ENCODE data around the gene PDCD10.

PDCD10 gene

DNA sequence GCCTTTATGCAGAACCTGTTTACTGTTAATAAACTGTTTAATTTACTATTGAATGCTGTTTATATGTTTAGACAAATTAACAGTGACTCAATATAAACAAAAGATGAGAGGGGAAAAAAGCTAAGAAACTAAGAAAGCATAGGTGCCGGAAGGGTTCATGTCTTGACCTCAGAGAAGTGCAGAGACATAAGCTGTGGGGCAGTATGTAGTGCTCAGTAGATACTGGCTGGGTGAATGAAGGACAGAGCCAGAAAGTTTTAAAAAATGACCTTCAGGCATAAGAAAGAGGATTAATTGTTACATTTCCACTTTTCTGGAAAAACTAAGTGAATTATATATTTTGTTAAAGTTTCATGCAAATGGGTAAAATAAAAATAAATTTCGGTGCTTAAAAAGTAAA lies 15.0 kb upstream of the PDCD10 start (continued):
- TF ChIP-seq, protein P1, sequence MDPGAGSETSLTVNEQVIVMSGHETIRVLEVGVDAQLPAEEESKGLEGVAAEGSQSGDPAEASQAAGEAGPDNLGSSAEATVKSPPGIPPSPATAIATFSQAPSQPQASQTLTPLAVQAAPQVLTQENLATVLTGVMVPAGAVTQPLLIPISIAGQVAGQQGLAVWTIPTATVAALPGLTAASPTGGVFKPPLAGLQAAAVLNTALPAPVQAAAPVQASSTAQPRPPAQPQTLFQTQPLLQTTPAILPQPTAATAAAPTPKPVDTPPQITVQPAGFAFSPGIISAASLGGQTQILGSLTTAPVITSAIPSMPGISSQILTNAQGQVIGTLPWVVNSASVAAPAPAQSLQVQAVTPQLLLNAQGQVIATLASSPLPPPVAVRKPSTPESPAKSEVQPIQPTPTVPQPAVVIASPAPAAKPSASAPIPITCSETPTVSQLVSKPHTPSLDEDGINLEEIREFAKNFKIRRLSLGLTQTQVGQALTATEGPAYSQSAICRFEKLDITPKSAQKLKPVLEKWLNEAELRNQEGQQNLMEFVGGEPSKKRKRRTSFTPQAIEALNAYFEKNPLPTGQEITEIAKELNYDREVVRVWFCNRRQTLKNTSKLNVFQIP (CRISPR knock-in tag; IDR thresholded peaks at IDR 0.05; ENCODE audit: borderline replicate concordance, low read depth): no peak
- TF ChIP-seq SNAI2 (CRISPR knock-in tag; IDR thresholded peaks at IDR 0.05) (no peak), RARB (CRISPR knock-in tag; IDR thresholded peaks at IDR 0.05) (no peak), ISL1 (CRISPR knock-in tag; IDR thresholded peaks at IDR 0.05) (no peak), ZNF8 (CRISPR knock-in tag; IDR thresholded peaks at IDR 0.05) (no peak), PATZ1 (CRISPR knock-in tag; IDR thresholded peaks at IDR 0.05; ENCODE audit: borderline replicate concordance) (no peak), OSR1 (CRISPR knock-in tag; IDR thresholded peaks at IDR 0.05) (no peak), GLIS3 (CRISPR knock-in tag; IDR thresholded peaks at IDR 0.05) (no peak), PPARA (CRISPR knock-in tag; IDR thresholded peaks at IDR 0.05; ENCODE audit: borderline replicate concordance) (no peak)

DNA sequence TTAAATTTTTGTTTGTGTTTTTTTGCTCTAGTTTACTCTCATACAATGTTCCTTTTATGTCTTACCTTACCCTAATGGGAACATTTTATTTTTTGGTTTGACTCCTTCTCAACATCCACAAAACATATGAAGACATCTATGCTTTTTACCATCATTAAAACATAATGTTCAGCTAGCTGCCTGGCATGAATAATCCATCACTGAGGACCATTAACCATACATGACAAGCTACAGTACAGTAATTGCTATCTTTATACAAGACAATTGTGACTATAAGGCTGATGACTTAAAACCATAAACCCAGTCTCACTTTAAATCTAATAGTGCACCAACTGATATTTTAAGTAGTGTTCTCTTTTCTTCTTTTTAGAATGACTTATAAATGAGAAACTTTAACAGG lies 14.5 kb upstream of the PDCD10 start:
- ATAC-seq: no peak
- TF ChIP-seq ZNF565 (CRISPR knock-in tag; conservative IDR thresholded peaks at IDR 0.05; ENCODE audit: low read depth) (no peak), ISL1 (CRISPR knock-in tag; IDR thresholded peaks at IDR 0.05) (no peak), PATZ1 (CRISPR knock-in tag; IDR thresholded peaks at IDR 0.05; ENCODE audit: borderline replicate concordance) (no peak), GLIS3 (CRISPR knock-in tag; IDR thresholded peaks at IDR 0.05) (no peak), CSDC2 (CRISPR knock-in tag; IDR thresholded peaks at IDR 0.05) (no peak), TOX (CRISPR knock-in tag; IDR thresholded peaks at IDR 0.05; ENCODE audit: borderline replicate concordance) (no peak), ARNTL (CRISPR knock-in tag; IDR thresholded peaks at IDR 0.05; ENCODE audit: borderline replicate concordance, low read depth) (no peak), PPARA (CRISPR knock-in tag; IDR thresholded peaks at IDR 0.05; ENCODE audit: borderline replicate concordance) (no peak), CSRNP3 (CRISPR knock-in tag; IDR thresholded peaks at IDR 0.05) (no peak), BACH2 (CRISPR knock-in tag; IDR thresholded peaks at IDR 0.05; ENCODE audit: borderline replicate concordance) (no peak), ZNF70 (CRISPR knock-in tag; IDR thresholded peaks at IDR 0.05) (no peak), TCF4 (CRISPR knock-in tag; IDR thresholded peaks at IDR 0.05; ENCODE audit: borderline replicate concordance) (no peak)
- TF ChIP-seq, protein P1 (CRISPR knock-in tag; IDR thresholded peaks at IDR 0.05; ENCODE audit: borderline replicate concordance, low read depth): no peak

DNA sequence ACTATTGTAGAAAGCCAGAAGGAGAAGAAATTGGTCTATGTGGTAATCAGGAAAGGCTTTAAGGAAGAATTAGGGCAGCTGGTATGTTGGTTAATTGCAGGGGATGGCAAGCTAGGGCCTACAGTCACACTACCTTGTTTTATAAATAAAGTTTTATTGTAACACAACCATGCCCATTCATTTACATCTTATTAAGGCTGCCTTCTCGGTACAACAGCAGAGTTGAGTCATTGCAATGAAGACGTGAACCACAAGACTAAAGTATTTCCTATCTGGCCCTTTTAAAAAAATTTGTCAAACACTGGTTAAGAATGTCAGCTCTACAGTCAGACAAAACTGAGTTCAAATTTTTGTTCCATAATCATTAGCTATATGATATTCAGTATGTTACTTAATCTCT lies 9.1 kb upstream of the PDCD10 start:
- TF ChIP-seq ZC3H10 (CRISPR knock-in tag; IDR thresholded peaks at IDR 0.05) (no peak), ZNF70 (CRISPR knock-in tag; IDR thresholded peaks at IDR 0.05) (no peak), SNAI2 (CRISPR knock-in tag; IDR thresholded peaks at IDR 0.05) (no peak), ZFP3 (CRISPR knock-in tag; IDR thresholded peaks at IDR 0.05) (no peak), ESRRG (CRISPR knock-in tag; IDR thresholded peaks at IDR 0.05) (no peak), ISL1 (CRISPR knock-in tag; IDR thresholded peaks at IDR 0.05) (no peak), TCF4 (CRISPR knock-in tag; IDR thresholded peaks at IDR 0.05; ENCODE audit: borderline replicate concordance) (no peak), ZNF8 (CRISPR knock-in tag; IDR thresholded peaks at IDR 0.05) (no peak), RARB (CRISPR knock-in tag; IDR thresholded peaks at IDR 0.05) (no peak)
- TF ChIP-seq, protein P1 (CRISPR knock-in tag; IDR thresholded peaks at IDR 0.05; ENCODE audit: borderline replicate concordance, low read depth): no peak
- no peak for ATAC-seq

All from SK-N-SH treated with all-trans-retinoic acid at 6 μM for 48 hours (cell line).